GM12878 (cell line): ENCODE results near the gene GNPTG.
A peak's percentile ranks its signal among the peaks of the same experiment; 100 is the strongest.

ENCODE experiments used
- ASH2L ChIP-seq: fragments of 300-600, 200-600 bp; sonication (generic); IDR thresholded peaks from 2 replicates; pipeline ENCODE4 v1.6.1; 2017; ENCODE audit warnings: low read depth, mild to moderate bottlenecking, borderline replicate concordance
- CBX5 ChIP-seq: sonication (generic); IDR thresholded peaks from 2 replicates; pipeline ENCODE4 v1.6.1; 2016; ENCODE audit warnings: low read depth, moderate library complexity, mild to moderate bottlenecking, inconsistent platforms
- CTCF ChIP-seq, 3 experiments: IDR thresholded peaks in 2 of 3; conservative IDR thresholded peaks in 1 of 3; 2 replicates each; pipeline ENCODE4 v1.5.1; 2011; ENCODE audit warnings: low read depth in 3 of 3, low read length in 3 of 3, mild to moderate bottlenecking in 3 of 3, control low read depth in 2 of 3, moderate library complexity in 2 of 3, inconsistent platforms in 1 of 3, mixed read lengths in 1 of 3; ENCODE audit not compliant: control insufficient read depth in 2 of 3, insufficient read depth in 1 of 3; ENCODE audit errors: extremely low read depth in 1 of 3
- EP300 ChIP-seq, 2 experiments: fragments of 150-350 bp in 1 of 2; IDR thresholded peaks; 2 replicates each; pipeline ENCODE4 v1.6.1; 2011 to 2012; ENCODE audit warnings: low read depth in 2 of 2, low read length in 2 of 2, borderline replicate concordance in 1 of 2, improper control_type of control experiment in 1 of 2, inconsistent platforms in 1 of 2; ENCODE audit not compliant: control insufficient read depth in 1 of 2
- EZH2 ChIP-seq: IDR thresholded peaks from 2 replicates; pipeline ENCODE4 v1.6.1; 2012; ENCODE audit warnings: low read depth, mild to moderate bottlenecking, control low read depth, inconsistent platforms, low read length, borderline replicate concordance; ENCODE audit not compliant: control insufficient read depth
- GABPA ChIP-seq: IDR thresholded peaks from 2 replicates; pipeline ENCODE4 v1.6.1; 2014; ENCODE audit warnings: antibody characterized with exemption, low read depth, mild to moderate bottlenecking, inconsistent platforms
- NFYB ChIP-seq: IDR thresholded peaks from 2 replicates; pipeline ENCODE4 v1.6.1; 2011; ENCODE audit warnings: low read depth, mild to moderate bottlenecking, low read length, improper control_type of control experiment, moderate library complexity; ENCODE audit not compliant: insufficient read depth
- SPI1 ChIP-seq: IDR thresholded peaks from 2 replicates; pipeline ENCODE4 v1.6.1; 2011; ENCODE audit warnings: low read depth, mild to moderate bottlenecking, low read length, moderate library complexity, borderline replicate concordance; ENCODE audit not compliant: insufficient read depth

GRCh38 chr16:1379304-1380076 lies 27.8 kb downstream of the GNPTG start:
- TF ChIP-seq ASH2L (no peak), EP300 (IDR thresholded peaks at IDR 0.05; ENCODE audit: borderline replicate concordance in 1 of 2, control insufficient read depth in 1 of 2, low read depth in 2 of 2, low read length in 2 of 2) (no peak), CTCF (IDR thresholded peaks at IDR 0.05 in 2 of 3, conservative IDR thresholded peaks at IDR 0.05 in 1 of 3; ENCODE audit: control insufficient read depth in 2 of 3, extremely low read depth in 1 of 3, insufficient read depth in 1 of 3, low read depth in 3 of 3, low read length in 3 of 3) (peak in 1 of 3 experiments; percentile 18; a peak in 1 of 6 replicates), CBX5 (no peak), SPI1 (no peak), EZH2 (no peak), GABPA (no peak), NFYB (no peak)
